DOHH2 (cell line): ENCODE results near the gene NME2.

Experiments used
- CTCF ChIP-seq: fragments of 200-600 bp; sonication (generic); IDR thresholded peaks from one replicate; pipeline ENCODE4 v1.5.1; 2014; ENCODE audit warnings: antibody characterized with exemption, mild to moderate bottlenecking, low read depth, low read length; ENCODE audit not compliant: poor library complexity, severe bottlenecking
- EZH2phosphoT487 ChIP-seq: fragments of 200-600 bp; sonication (generic); IDR thresholded peaks from 2 replicates; pipeline ENCODE4 v1.6.1; 2017; ENCODE audit warnings: borderline replicate concordance, mild to moderate bottlenecking, antibody characterized with exemption, low read length, moderate library complexity, mixed read lengths

- TF ChIP-seq CTCF (no peak), EZH2phosphoT487 (no peak)
Measured at GRCh38 chr17:51184124-51184523, 17.9 kb downstream of the NME2 start.
